ENCODE measurements around the gene NR2E1. TPM values are rescaled to one million over a fixed set of nuclear protein-coding genes. Genes with fewer than 3 reads are reported as not detected.

Gene NR2E1
- polyA plus RNA-seq, 2 donors: 0.02 to 0.06 TPM

GRCh38 chr6:108176281-108177089 lies 10.7 kb downstream of the NR2E1 start:
- Histone ChIP-seq H3K27ac (ENCODE audit: low read depth in 2 of 2, low read length in 1 of 2) (no peak overlapping the region), H3K36me3 (ENCODE audit: control insufficient read depth in 2 of 2, insufficient read depth in 2 of 2, low read length in 1 of 2) (no peaks in the 10 kb centered on the region), H3K27me3 (ENCODE audit: control insufficient read depth in 1 of 2, insufficient read depth in 2 of 2, low read length in 2 of 2) (peaks cover 5 to 11% of the 10 kb centered on the region in 2 donors), H3K9me3 (ENCODE audit: control insufficient read depth in 2 of 2, insufficient read depth in 1 of 2, low read depth in 1 of 2, low read length in 1 of 2) (peaks cover 0 to 2% of the 10 kb centered on the region in 2 donors), H3K4me3 (ENCODE audit: low read depth in 1 of 2, low read length in 2 of 2) (peak overlapping the region; percentile 40 to 55), H3K4me1 (ENCODE audit: control insufficient read depth in 2 of 2, insufficient read depth in 2 of 2, low read length in 1 of 2) (peaks cover 7 to 15% of the 10 kb centered on the region in 2 donors)
- 17% methylated on average over 46 of the region's 46 CpGs for WGBS, 2 donors

- H3K27ac ChIP-seq (ENCODE audit: low read depth in 2 of 2, low read length in 1 of 2): no peak overlapping the region
Measured at GRCh38 chr6:108179741-108180140, 13.9 kb downstream of the NR2E1 start.

DNA sequence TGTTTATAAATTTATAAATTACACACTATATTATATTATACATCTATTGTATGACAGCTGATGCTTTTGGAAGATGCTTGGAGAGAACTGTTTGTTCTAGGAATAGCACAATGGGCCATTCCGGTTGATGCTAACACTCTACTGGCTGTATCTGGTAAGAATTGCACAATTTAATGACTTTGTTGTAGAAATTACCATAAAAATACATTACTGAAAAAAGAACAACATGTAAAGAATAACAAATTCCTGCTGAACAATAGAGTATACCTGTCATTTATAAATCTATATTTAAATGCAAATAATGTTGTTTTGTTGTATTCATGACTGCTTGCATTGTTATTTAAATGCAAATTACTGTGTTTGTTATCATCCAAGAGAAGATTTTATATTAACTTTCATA lies 14.4 kb downstream of the NR2E1 start:
- Histone ChIP-seq H3K4me3 (ENCODE audit: low read depth in 1 of 2, low read length in 2 of 2) (no peak overlapping the region), H3K9me3 (ENCODE audit: control insufficient read depth in 2 of 2, insufficient read depth in 1 of 2, low read depth in 1 of 2, low read length in 1 of 2) (no peaks in the 10 kb centered on the region), H3K27ac (ENCODE audit: low read depth in 2 of 2, low read length in 1 of 2) (no peak overlapping the region), H3K27me3 (ENCODE audit: control insufficient read depth in 1 of 2, insufficient read depth in 2 of 2, low read length in 2 of 2) (peaks cover 0 to 3% of the 10 kb centered on the region in 2 donors), H3K36me3 (ENCODE audit: control insufficient read depth in 2 of 2, insufficient read depth in 2 of 2, low read length in 1 of 2) (no peaks in the 10 kb centered on the region), H3K4me1 (ENCODE audit: control insufficient read depth in 2 of 2, insufficient read depth in 2 of 2, low read length in 1 of 2) (peaks cover 7 to 11% of the 10 kb centered on the region in 2 donors)
- 33 to 41% methylated on average over 1 of the region's 1 CpG for WGBS, 2 donors

More at GRCh38 chr6:108179741-108180140, 13.9 kb downstream of the NR2E1 start:
- WGBS, 2 donors: 44 to 45% methylated on average over 4 of the region's 4 CpGs
- H3K27me3 ChIP-seq (ENCODE audit: control insufficient read depth in 1 of 2, insufficient read depth in 2 of 2, low read length in 2 of 2): peaks cover 0 to 9% of the 10 kb centered on the region in 2 donors
- no peak overlapping the region for H3K4me3 ChIP-seq (ENCODE audit: low read depth in 1 of 2, low read length in 2 of 2)
- H3K4me1 ChIP-seq (ENCODE audit: control insufficient read depth in 2 of 2, insufficient read depth in 2 of 2, low read length in 1 of 2): peaks cover 7 to 15% of the 10 kb centered on the region in 2 donors
- no peaks in the 10 kb centered on the region for H3K36me3 ChIP-seq (ENCODE audit: control insufficient read depth in 2 of 2, insufficient read depth in 2 of 2, low read length in 1 of 2)
- peaks cover 0 to 2% of the 10 kb centered on the region in 2 donors for H3K9me3 ChIP-seq (ENCODE audit: control insufficient read depth in 2 of 2, insufficient read depth in 1 of 2, low read depth in 1 of 2, low read length in 1 of 2)

- H3K4me1 ChIP-seq (ENCODE audit: control insufficient read depth in 2 of 2, insufficient read depth in 2 of 2, low read length in 1 of 2): peaks cover 7 to 8% of the 10 kb centered on the region in 2 donors
- H3K27ac ChIP-seq (ENCODE audit: low read depth in 2 of 2, low read length in 1 of 2): no peak overlapping the region
- H3K4me3 ChIP-seq (ENCODE audit: low read depth in 1 of 2, low read length in 2 of 2): no peak overlapping the region
- H3K36me3 ChIP-seq (ENCODE audit: control insufficient read depth in 2 of 2, insufficient read depth in 2 of 2, low read length in 1 of 2): no peaks in the 10 kb centered on the region
- WGBS, 2 donors: 68 to 75% methylated on average over 6 of the region's 6 CpGs
- no peaks in the 10 kb centered on the region for H3K27me3 ChIP-seq (ENCODE audit: control insufficient read depth in 1 of 2, insufficient read depth in 2 of 2, low read length in 2 of 2)
- no peaks in the 10 kb centered on the region for H3K9me3 ChIP-seq (ENCODE audit: control insufficient read depth in 2 of 2, insufficient read depth in 1 of 2, low read depth in 1 of 2, low read length in 1 of 2)
Measured at GRCh38 chr6:108180776-108181175, 15.0 kb downstream of the NR2E1 start.

DNA sequence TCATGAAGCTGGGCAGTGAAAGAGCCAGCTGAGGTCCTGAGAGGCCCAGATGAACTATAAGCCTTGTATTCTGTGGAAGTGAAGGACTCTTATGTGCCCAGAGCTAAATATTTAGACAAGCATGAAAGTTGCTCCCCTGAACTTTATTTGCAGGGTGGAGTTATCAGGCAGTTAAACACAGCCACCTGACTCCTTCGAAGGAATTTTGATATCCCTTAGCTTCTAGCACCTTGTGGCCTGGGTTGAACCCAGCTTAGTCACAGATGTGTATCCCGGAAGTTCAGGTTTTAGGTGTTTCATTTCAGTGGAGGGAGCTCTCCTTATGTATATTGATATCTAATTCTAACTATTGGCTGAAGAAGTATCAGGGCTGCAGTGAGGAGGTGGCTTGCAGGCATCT lies 20.4 kb downstream of the NR2E1 start:
- 59 to 62% methylated on average over 2 of the region's 2 CpGs for WGBS, 2 donors
- H3K4me3 ChIP-seq (ENCODE audit: low read depth in 1 of 2, low read length in 2 of 2): no peak overlapping the region
- no peaks in the 10 kb centered on the region for H3K4me1 ChIP-seq (ENCODE audit: control insufficient read depth in 2 of 2, insufficient read depth in 2 of 2, low read length in 1 of 2)
- no peak overlapping the region for H3K27ac ChIP-seq (ENCODE audit: low read depth in 2 of 2, low read length in 1 of 2)
- H3K9me3 ChIP-seq (ENCODE audit: control insufficient read depth in 2 of 2, insufficient read depth in 1 of 2, low read depth in 1 of 2, low read length in 1 of 2): no peaks in the 10 kb centered on the region
- no peaks in the 10 kb centered on the region for H3K27me3 ChIP-seq (ENCODE audit: control insufficient read depth in 1 of 2, insufficient read depth in 2 of 2, low read length in 2 of 2)
- H3K36me3 ChIP-seq (ENCODE audit: control insufficient read depth in 2 of 2, insufficient read depth in 2 of 2, low read length in 1 of 2): no peaks in the 10 kb centered on the region

GRCh38 chr6:108187519-108187918 lies 21.7 kb downstream of the NR2E1 start:
- H3K27me3 ChIP-seq (ENCODE audit: control insufficient read depth in 1 of 2, insufficient read depth in 2 of 2, low read length in 2 of 2): no peaks in the 10 kb centered on the region
- no peak overlapping the region for H3K4me3 ChIP-seq (ENCODE audit: low read depth in 1 of 2, low read length in 2 of 2)
- 90% methylated on average over 9 of the region's 9 CpGs for WGBS, 2 donors
- H3K27ac ChIP-seq (ENCODE audit: low read depth in 2 of 2, low read length in 1 of 2): no peak overlapping the region
- no peaks in the 10 kb centered on the region for H3K36me3 ChIP-seq (ENCODE audit: control insufficient read depth in 2 of 2, insufficient read depth in 2 of 2, low read length in 1 of 2)
- H3K4me1 ChIP-seq (ENCODE audit: control insufficient read depth in 2 of 2, insufficient read depth in 2 of 2, low read length in 1 of 2): no peaks in the 10 kb centered on the region
- H3K9me3 ChIP-seq (ENCODE audit: control insufficient read depth in 2 of 2, insufficient read depth in 1 of 2, low read depth in 1 of 2, low read length in 1 of 2): no peaks in the 10 kb centered on the region

- 82 to 84% methylated on average over 1 of the region's 1 CpG for WGBS, 2 donors
- H3K4me1 ChIP-seq (ENCODE audit: control insufficient read depth in 2 of 2, insufficient read depth in 2 of 2, low read length in 1 of 2): no peaks in the 10 kb centered on the region
Measured at GRCh38 chr6:108193131-108193530, 27.3 kb downstream of the NR2E1 start.

GRCh38 chr6:108193835-108194234 lies 28.0 kb downstream of the NR2E1 start:
- no peaks in the 10 kb centered on the region for H3K27me3 ChIP-seq (ENCODE audit: control insufficient read depth in 1 of 2, insufficient read depth in 2 of 2, low read length in 2 of 2)
- no peaks in the 10 kb centered on the region for H3K36me3 ChIP-seq (ENCODE audit: control insufficient read depth in 2 of 2, insufficient read depth in 2 of 2, low read length in 1 of 2)
- WGBS, 2 donors: 87 to 100% methylated on average over 1 of the region's 1 CpG
- H3K4me1 ChIP-seq (ENCODE audit: control insufficient read depth in 2 of 2, insufficient read depth in 2 of 2, low read length in 1 of 2): no peaks in the 10 kb centered on the region
- H3K27ac ChIP-seq (ENCODE audit: low read depth in 2 of 2, low read length in 1 of 2): no peak overlapping the region
- H3K4me3 ChIP-seq (ENCODE audit: low read depth in 1 of 2, low read length in 2 of 2): no peak overlapping the region
- no peaks in the 10 kb centered on the region for H3K9me3 ChIP-seq (ENCODE audit: control insufficient read depth in 2 of 2, insufficient read depth in 1 of 2, low read depth in 1 of 2, low read length in 1 of 2)

More at GRCh38 chr6:108193131-108193530, 27.3 kb downstream of the NR2E1 start:
- Histone ChIP-seq H3K27me3 (ENCODE audit: control insufficient read depth in 1 of 2, insufficient read depth in 2 of 2, low read length in 2 of 2) (no peaks in the 10 kb centered on the region), H3K27ac (ENCODE audit: low read depth in 2 of 2, low read length in 1 of 2) (no peak overlapping the region), H3K9me3 (ENCODE audit: control insufficient read depth in 2 of 2, insufficient read depth in 1 of 2, low read depth in 1 of 2, low read length in 1 of 2) (no peaks in the 10 kb centered on the region), H3K4me3 (ENCODE audit: low read depth in 1 of 2, low read length in 2 of 2) (no peak overlapping the region), H3K36me3 (ENCODE audit: control insufficient read depth in 2 of 2, insufficient read depth in 2 of 2, low read length in 1 of 2) (no peaks in the 10 kb centered on the region)

GRCh38 chr6:108194503-108194902 lies 28.7 kb downstream of the NR2E1 start:
- H3K36me3 ChIP-seq (ENCODE audit: control insufficient read depth in 2 of 2, insufficient read depth in 2 of 2, low read length in 1 of 2): no peaks in the 10 kb centered on the region
- no peaks in the 10 kb centered on the region for H3K4me1 ChIP-seq (ENCODE audit: control insufficient read depth in 2 of 2, insufficient read depth in 2 of 2, low read length in 1 of 2)
- H3K27ac ChIP-seq (ENCODE audit: low read depth in 2 of 2, low read length in 1 of 2): no peak overlapping the region
- 85 to 90% methylated on average over 8 of the region's 8 CpGs for WGBS, 2 donors
- no peak overlapping the region for H3K4me3 ChIP-seq (ENCODE audit: low read depth in 1 of 2, low read length in 2 of 2)
- no peaks in the 10 kb centered on the region for H3K9me3 ChIP-seq (ENCODE audit: control insufficient read depth in 2 of 2, insufficient read depth in 1 of 2, low read depth in 1 of 2, low read length in 1 of 2)
- H3K27me3 ChIP-seq (ENCODE audit: control insufficient read depth in 1 of 2, insufficient read depth in 2 of 2, low read length in 2 of 2): no peaks in the 10 kb centered on the region

- no peaks in the 10 kb centered on the region for H3K9me3 ChIP-seq (ENCODE audit: control insufficient read depth in 2 of 2, insufficient read depth in 1 of 2, low read depth in 1 of 2, low read length in 1 of 2)
- no peaks in the 10 kb centered on the region for H3K36me3 ChIP-seq (ENCODE audit: control insufficient read depth in 2 of 2, insufficient read depth in 2 of 2, low read length in 1 of 2)
- WGBS, 2 donors: 92% methylated on average over 3 of the region's 3 CpGs
- no peaks in the 10 kb centered on the region for H3K27me3 ChIP-seq (ENCODE audit: control insufficient read depth in 1 of 2, insufficient read depth in 2 of 2, low read length in 2 of 2)
- no peaks in the 10 kb centered on the region for H3K4me1 ChIP-seq (ENCODE audit: control insufficient read depth in 2 of 2, insufficient read depth in 2 of 2, low read length in 1 of 2)
- no peak overlapping the region for H3K4me3 ChIP-seq (ENCODE audit: low read depth in 1 of 2, low read length in 2 of 2)
- no peak overlapping the region for H3K27ac ChIP-seq (ENCODE audit: low read depth in 2 of 2, low read length in 1 of 2)
Measured at GRCh38 chr6:108195209-108195608, 29.4 kb downstream of the NR2E1 start.
